Activated CD4-positive, alpha-beta memory T cell treated with anti-CD3 and anti-CD28 coated beads for 36 hours (primary cell): ENCODE results near the gene HIVEP2. TPM values are rescaled to one million over a fixed set of nuclear protein-coding genes. Genes with fewer than 3 reads are reported as not detected.

ENCODE experiments used
- CTCF ChIA-PET: fragments of 350-600 bp; sonication (Branson Sonifier 250); formaldehyde crosslinking; loops from one replicate; lab custom pipeline; 2021; ENCODE audit warnings: antibody characterized with exemption, inconsistent platforms; lab: Charles Lee
- POLR2A ChIA-PET: fragments of 350-600 bp; sonication (Branson Sonifier 250); formaldehyde crosslinking; loops from one replicate; lab custom pipeline; 2021; ENCODE audit warnings: antibody characterized with exemption; lab: Charles Lee
- DNase-seq: peaks from one replicate; pipeline ENCODE4 v3.0.0-alpha.2; 2020
- H3K27ac Mint-ChIP-seq: one replicate; pipeline ENCODE4 v1.8.0; 2021; ENCODE audit warnings: mixed read lengths
- H3K27me3 Mint-ChIP-seq: one replicate; pipeline ENCODE4 v1.8.0; 2021; ENCODE audit warnings: mixed read lengths
- H3K36me3 Mint-ChIP-seq: one replicate; pipeline ENCODE4 v1.8.0; 2021; ENCODE audit warnings: mixed read lengths
- H3K4me1 Mint-ChIP-seq: one replicate; pipeline ENCODE4 v1.8.0; 2021; ENCODE audit warnings: low read depth, mixed read lengths
- H3K4me3 Mint-ChIP-seq: one replicate; pipeline ENCODE4 v1.8.0; 2021; ENCODE audit warnings: mild to moderate bottlenecking, mixed read lengths
- H3K9me3 Mint-ChIP-seq: one replicate; pipeline ENCODE4 v1.8.0; 2021; ENCODE audit warnings: mixed read lengths
- intact Hi-C: fragments of 100-400 bp; cut with micrococcal nuclease; formaldehyde crosslinking; loops from one replicate; pipeline ENCODE4 v1.15.1; 2023
- total RNA-seq, 2 experiments: library from RNA; stranded (reverse); gene quantifications; one replicate each; pipeline ENCODE4 v1.2.3, GENCODE V29; 2021

Gene HIVEP2
- total RNA-seq, 2 experiments from 2014 or later = 24.3 to 25.1 TPM

DNA sequence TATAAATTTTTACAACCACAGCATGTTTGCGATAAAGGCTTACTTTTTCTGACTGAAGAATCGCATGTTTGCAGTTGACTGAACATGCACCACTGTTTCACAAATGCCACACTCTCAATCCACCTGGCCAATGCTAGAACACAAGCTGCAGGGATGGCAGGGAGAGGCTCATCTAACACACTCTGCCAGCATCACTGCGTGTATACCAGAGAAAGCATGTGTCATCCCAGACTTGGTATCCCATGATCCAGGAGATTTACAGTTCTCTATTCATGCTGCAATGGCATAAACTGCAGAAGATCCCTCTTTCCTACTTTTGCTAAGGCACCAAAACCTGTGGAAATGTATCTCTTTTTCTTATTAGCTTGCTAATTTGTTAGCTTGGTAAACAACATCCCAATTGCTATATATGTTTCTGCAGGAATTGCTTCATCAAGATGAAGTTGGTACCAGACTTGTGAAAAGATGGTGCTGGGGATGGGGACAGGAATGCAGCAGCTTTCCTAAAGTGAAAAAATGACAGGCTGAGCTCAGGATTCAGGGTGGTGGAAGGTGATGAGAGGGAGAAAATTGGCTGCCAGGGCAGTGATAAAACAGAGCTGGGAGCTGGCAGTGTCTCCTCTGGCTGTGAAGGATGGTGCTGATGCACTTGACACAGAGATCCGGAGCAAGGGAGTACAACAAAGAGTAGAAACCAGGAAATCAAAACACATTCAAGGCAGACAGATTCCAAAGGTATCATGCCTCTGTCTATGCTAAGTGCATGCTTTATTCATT, 186.9 kb downstream of the HIVEP2 start:
- Mint-ChIP-seq H3K36me3 (peaks cover 67% of the 10 kb centered on the region), H3K27me3 (no peaks in the 10 kb centered on the region), H3K9me3 (no peaks in the 10 kb centered on the region), H3K4me3 (no peak overlapping the region), H3K4me1 (peaks cover 37% of the 10 kb centered on the region), H3K27ac (peak overlapping the region; percentile 14)
- ChIA-PET CTCF (no interaction called here), POLR2A (no interaction called here)
- DNase-seq = no peak
- intact Hi-C loops = no loop called here

DNA sequence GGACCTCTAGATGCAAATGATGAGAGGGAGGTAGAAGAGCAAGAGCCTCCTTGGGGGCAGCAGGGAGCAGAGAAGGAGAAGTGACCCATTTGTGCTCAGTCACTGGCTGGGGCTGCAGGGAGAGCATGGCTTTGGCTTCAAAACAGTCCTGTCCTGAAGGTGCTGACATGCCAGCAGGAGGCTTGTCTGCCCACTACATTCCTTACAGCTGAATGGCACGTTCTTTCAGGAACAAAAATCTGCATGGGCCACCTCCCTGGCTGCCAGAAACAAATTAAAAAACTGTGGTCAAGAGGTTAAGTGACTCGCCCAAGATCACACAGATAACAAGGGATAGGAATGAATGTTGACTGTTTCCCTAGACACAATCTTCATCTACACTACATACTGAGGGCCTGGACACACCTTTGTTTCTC, 188.8 kb downstream of the HIVEP2 start:
- Mint-ChIP-seq H3K4me3 (no peak overlapping the region), H3K4me1 (peaks cover 26% of the 10 kb centered on the region), H3K27ac (peak overlapping the region; percentile 11), H3K9me3 (no peaks in the 10 kb centered on the region), H3K36me3 (peaks cover 58% of the 10 kb centered on the region), H3K27me3 (no peaks in the 10 kb centered on the region)
- CTCF ChIA-PET = interaction anchor here (1.5 kb wide), 1 partner anchor 64 kb away, joined by 3 read pairs; no protein-coding TSS in a partner anchor
- DNase-seq = no peak
- POLR2A ChIA-PET = interaction anchor here (0.6 kb wide), 1 partner anchor 63 kb away, joined by 3 read pairs; no protein-coding TSS in a partner anchor
- intact Hi-C loops = no loop called here

DNA sequence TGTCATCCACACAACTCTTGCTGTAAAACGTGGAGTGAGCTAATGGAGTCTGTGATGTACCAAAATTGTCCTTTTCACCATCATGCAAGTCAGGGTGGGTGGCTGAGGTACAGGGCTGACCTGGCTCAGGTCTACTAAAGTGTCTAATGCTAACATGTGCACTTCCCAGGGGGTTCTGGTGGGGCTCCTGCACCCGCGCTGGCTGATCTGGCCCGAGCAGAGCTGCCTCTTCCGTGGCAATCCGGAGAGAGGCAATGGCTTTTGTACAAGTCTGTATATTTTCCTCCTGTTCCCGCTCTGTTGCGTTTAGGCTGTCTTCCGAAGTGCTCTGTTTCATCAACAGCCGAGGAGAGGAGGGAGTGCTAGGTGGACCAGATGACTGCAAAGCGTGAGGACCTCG, 191.8 kb downstream of the HIVEP2 start:
- peaks cover 32% of the 10 kb centered on the region for H3K36me3 Mint-ChIP-seq

DNA sequence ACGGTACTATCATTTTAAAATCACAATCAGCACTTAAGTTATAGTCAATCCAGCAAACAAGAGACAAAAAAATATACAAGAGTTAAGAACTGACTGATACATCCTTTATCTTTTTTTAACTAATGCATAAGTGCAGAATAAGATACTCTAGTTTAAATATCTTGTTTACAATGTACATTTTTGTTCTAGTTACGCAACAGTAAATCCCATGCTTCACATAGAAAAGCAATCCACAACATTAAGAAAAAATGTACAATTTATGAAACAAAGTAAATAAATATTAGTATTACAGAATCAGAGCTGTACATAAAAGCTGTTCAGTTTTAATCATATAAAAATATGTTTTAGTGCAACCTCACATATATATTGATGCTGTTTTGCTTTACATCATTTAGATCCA, 192.6 kb downstream of the HIVEP2 start:
- intact Hi-C loops = no loop called here
- H3K27me3 Mint-ChIP-seq = no peaks in the 10 kb centered on the region
- H3K4me3 Mint-ChIP-seq = no peak overlapping the region
- peaks cover 18% of the 10 kb centered on the region for H3K4me1 Mint-ChIP-seq
- CTCF ChIA-PET = interaction anchor here (1.0 kb wide), 1 partner anchor 278 kb away, joined by 4 read pairs; no protein-coding TSS in a partner anchor
- peaks cover 24% of the 10 kb centered on the region for H3K36me3 Mint-ChIP-seq
- H3K9me3 Mint-ChIP-seq = no peaks in the 10 kb centered on the region
- H3K27ac Mint-ChIP-seq = no peak overlapping the region
- no peak for DNase-seq
- POLR2A ChIA-PET = interaction anchor here (0.6 kb wide), 1 partner anchor 9 kb away, joined by 3 read pairs; no protein-coding TSS in a partner anchor

More for the DNA sequence above, 191.8 kb downstream of the HIVEP2 start:
- no peak for DNase-seq
- no peaks in the 10 kb centered on the region for H3K9me3 Mint-ChIP-seq
- H3K4me1 Mint-ChIP-seq = peaks cover 24% of the 10 kb centered on the region
- POLR2A ChIA-PET = no interaction called here
- no peak overlapping the region for H3K4me3 Mint-ChIP-seq
- no peak overlapping the region for H3K27ac Mint-ChIP-seq
- CTCF ChIA-PET = no interaction called here
- intact Hi-C loops = no loop called here
- H3K27me3 Mint-ChIP-seq = no peaks in the 10 kb centered on the region

DNA sequence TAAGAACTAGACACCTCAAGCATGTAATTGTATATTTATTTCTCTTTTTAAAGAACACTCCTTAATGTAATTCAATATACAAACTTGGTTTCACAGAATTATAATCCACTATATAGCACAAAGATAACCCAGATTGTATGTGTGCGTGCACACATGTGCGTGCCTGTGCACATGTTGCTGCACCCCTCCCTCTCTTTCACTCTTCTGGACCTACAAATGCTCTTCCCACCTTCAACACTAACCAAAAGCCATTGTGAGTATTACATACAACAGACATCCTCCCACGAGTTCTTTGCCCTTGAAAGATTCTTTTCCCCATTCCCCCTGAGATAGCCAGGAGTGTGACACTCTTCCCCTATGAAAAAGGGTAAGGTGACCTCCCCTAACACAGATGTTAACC, 193.5 kb downstream of the HIVEP2 start:
- Mint-ChIP-seq H3K4me1 (peaks cover 15% of the 10 kb centered on the region), H3K27me3 (no peaks in the 10 kb centered on the region), H3K36me3 (peaks cover 18% of the 10 kb centered on the region), H3K27ac (no peak overlapping the region), H3K4me3 (no peak overlapping the region), H3K9me3 (no peaks in the 10 kb centered on the region)
- POLR2A ChIA-PET = interaction anchor here (1.0 kb wide), 1 partner anchor 10 kb away, joined by 3 read pairs; no protein-coding TSS in a partner anchor
- CTCF ChIA-PET = interaction anchor here (1.0 kb wide), 1 partner anchor 277 kb away, joined by 4 read pairs; no protein-coding TSS in a partner anchor
- DNase-seq = no peak
- intact Hi-C loops = no loop called here

DNA sequence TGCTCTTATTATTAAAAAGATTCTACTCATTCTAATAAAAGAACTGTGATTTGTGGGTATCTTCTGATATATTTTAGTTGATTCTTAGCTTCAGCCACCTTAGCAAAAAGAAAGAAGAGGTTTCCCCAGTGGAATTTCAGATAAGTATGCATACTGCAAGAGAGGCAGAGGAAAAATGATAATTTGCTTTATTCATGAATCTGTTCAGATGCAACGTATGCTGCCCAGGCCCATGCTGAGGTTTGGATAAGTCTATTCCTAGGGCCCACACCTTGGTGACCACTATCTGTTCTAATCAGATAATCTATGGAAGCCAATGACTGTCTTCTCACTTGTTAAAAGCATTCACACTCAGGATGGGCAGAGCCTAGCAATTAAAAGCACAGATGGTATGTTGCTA, 194.0 kb downstream of the HIVEP2 start:
- POLR2A ChIA-PET = interaction anchor here (1.0 kb wide), 1 partner anchor 10 kb away, joined by 3 read pairs; no protein-coding TSS in a partner anchor
- no peak overlapping the region for H3K27ac Mint-ChIP-seq
- DNase-seq = no peak

DNA sequence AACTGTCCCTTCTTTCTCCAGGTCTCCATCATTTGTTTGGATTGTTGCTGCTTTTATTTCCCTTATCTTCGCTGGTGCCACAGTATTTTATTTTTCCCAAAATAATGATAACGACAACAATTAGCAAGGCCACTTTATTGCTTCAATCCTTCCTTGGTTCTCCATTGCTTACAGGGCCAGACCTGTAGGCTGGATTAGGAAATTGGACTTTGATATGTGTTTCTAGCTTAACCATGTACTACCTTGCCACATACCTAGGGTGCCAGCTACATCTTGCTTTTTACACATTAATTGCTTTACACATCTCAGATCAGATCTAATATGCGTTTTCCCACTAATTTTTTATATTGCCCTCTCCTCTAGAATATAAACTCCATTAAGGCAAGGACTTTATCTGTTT, 195.4 kb downstream of the HIVEP2 start:
- Mint-ChIP-seq H3K27me3 (no peaks in the 10 kb centered on the region), H3K4me1 (peaks cover 8% of the 10 kb centered on the region), H3K27ac (no peak overlapping the region), H3K36me3 (peaks cover 11% of the 10 kb centered on the region), H3K9me3 (no peaks in the 10 kb centered on the region), H3K4me3 (no peak overlapping the region)
- no peak for DNase-seq
- POLR2A ChIA-PET = no interaction called here
- CTCF ChIA-PET = interaction anchor here (0.9 to 1.2 kb wide), 2 partner anchors 57 to 278 kb away, joined by 3 to 4 read pairs; no protein-coding TSS in a partner anchor
- intact Hi-C loops = no loop called here

More for the DNA sequence above, 194.0 kb downstream of the HIVEP2 start:
- Mint-ChIP-seq H3K9me3 (no peaks in the 10 kb centered on the region), H3K4me3 (no peak overlapping the region), H3K36me3 (peaks cover 18% of the 10 kb centered on the region), H3K4me1 (peaks cover 12% of the 10 kb centered on the region), H3K27me3 (no peaks in the 10 kb centered on the region)
- CTCF ChIA-PET = no interaction called here
- intact Hi-C loops = no loop called here

DNA sequence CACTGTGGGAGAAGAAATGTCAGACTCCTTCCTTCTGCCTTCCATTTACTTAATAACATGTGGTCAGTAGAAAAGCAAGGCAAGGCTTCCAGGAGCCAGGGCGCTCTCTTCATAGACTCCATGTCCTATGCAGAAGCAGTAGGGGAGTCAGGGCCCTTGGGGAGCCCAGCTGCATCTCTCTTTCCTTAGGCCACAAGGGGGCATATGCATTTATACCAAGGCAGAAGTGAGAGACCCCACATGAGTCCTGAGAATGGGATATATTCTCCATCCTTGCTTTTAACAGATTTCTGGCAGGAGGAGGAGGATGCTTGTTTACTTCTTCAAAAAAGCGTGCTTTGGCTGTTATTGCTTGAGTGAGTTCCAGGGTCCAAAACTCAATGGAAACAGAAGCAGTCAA, 198.5 kb downstream of the HIVEP2 start:
- H3K27me3 Mint-ChIP-seq = no peaks in the 10 kb centered on the region
- CTCF ChIA-PET = interaction anchor here (1.1 to 1.7 kb wide), 5 partner anchors 28 to 294 kb away, joined by 3 to 13 read pairs (median 4); no protein-coding TSS in a partner anchor
- H3K9me3 Mint-ChIP-seq = no peaks in the 10 kb centered on the region
- intact Hi-C loops = loop anchor here (1.0 kb wide), 1 partner anchor 281 kb away; no protein-coding TSS in a partner anchor
- DNase-seq = peak; percentile 23
- peaks cover 8% of the 10 kb centered on the region for H3K4me1 Mint-ChIP-seq
- POLR2A ChIA-PET = no interaction called here
- no peak overlapping the region for H3K27ac Mint-ChIP-seq
- no peaks in the 10 kb centered on the region for H3K36me3 Mint-ChIP-seq
- no peak overlapping the region for H3K4me3 Mint-ChIP-seq

DNA sequence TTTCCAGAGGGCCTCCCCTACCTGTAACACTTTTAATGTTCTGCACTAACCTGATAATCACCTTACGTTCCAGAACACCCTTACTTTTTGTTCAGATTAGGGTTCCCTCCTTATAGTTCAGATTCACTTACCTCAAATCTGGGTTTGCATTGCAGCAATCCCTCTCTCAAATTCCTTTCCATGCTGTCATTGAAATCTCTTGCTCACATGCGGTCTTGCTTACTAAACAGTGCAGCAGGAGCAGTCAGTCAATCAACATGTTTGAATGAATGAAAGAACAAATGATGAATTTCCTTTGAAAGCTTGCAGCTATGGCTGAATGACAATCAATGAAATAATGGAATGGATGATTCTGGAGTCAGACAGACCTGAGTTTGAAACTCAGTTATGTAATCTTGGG, 200.1 kb downstream of the HIVEP2 start:
- H3K9me3 Mint-ChIP-seq = no peaks in the 10 kb centered on the region
- H3K4me1 Mint-ChIP-seq = peaks cover 8% of the 10 kb centered on the region
- H3K4me3 Mint-ChIP-seq = no peak overlapping the region
- intact Hi-C loops = no loop called here
- no peak overlapping the region for H3K27ac Mint-ChIP-seq
- ChIA-PET CTCF (no interaction called here), POLR2A (no interaction called here)
- no peaks in the 10 kb centered on the region for H3K27me3 Mint-ChIP-seq
- H3K36me3 Mint-ChIP-seq = no peaks in the 10 kb centered on the region
- no peak for DNase-seq

DNA sequence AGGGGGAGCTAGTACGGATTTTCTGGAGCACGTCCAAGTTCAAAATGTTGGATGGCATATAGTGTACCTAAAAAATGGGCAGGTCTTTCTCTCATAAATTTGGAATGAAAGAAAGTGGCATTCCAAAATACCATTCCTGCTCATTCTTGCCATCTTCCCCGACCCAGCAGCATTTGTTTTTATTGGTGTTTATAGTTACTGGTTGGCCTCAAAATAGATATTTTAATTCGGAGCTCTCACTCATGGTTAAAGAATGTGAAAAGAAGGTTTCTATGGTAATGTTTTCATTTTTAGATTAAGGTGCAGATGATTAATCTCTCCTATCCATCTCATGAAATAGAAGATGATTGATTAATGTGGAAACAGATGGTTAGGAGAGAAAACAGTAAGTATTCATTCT, 204.5 kb downstream of the HIVEP2 start:
- ChIA-PET CTCF (no interaction called here), POLR2A (no interaction called here)
- no peaks in the 10 kb centered on the region for H3K27me3 Mint-ChIP-seq
- no peaks in the 10 kb centered on the region for H3K9me3 Mint-ChIP-seq
- no peak for DNase-seq
- H3K4me1 Mint-ChIP-seq = no peaks in the 10 kb centered on the region
- intact Hi-C loops = no loop called here
- H3K36me3 Mint-ChIP-seq = no peaks in the 10 kb centered on the region
- H3K4me3 Mint-ChIP-seq = no peak overlapping the region
- H3K27ac Mint-ChIP-seq = no peak overlapping the region

DNA sequence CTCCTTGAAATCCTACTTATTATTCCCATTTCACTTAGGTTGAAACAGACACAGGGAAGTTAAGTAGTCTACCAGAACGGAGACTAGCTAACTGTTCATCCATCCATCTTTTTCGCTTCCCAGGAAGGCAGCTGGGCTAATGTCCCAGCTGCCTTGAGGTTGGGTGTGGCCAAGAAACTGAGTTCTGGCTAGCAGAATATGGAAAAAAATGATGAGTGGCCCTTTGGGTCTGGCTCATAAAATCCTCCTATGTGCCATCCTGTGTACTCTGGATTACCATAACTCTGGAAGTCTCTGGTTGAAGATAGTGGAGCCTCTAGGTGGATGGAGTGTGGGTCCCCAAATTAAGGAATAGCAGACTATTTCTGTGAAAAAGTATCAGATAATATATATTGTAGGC, 206.2 kb downstream of the HIVEP2 start:
- Mint-ChIP-seq H3K27me3 (no peaks in the 10 kb centered on the region), H3K4me3 (no peak overlapping the region), H3K27ac (no peak overlapping the region), H3K9me3 (no peaks in the 10 kb centered on the region), H3K36me3 (no peaks in the 10 kb centered on the region), H3K4me1 (no peaks in the 10 kb centered on the region)
- no peak for DNase-seq
- intact Hi-C loops = no loop called here
- ChIA-PET CTCF (no interaction called here), POLR2A (no interaction called here)

DNA sequence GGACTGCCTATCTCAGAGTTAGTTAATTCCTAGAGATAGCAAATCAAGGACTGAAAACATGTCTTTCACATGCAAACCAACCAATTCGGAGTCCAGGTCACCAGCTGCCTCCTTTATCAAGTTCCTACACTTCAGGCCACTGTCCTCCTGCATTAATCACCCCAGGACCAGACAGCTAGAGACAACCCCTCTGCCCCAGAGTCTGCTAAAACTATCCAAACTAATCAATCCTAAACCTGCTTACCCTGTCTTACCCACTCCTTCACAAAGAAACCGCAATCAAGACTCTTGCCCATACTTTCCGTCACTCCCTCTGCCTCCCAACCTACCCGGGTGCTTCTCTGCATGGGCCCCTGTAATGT, 207.0 kb downstream of the HIVEP2 start:
- ChIA-PET POLR2A (no interaction called here), CTCF (no interaction called here)
- no peaks in the 10 kb centered on the region for H3K27me3 Mint-ChIP-seq
- no peak for DNase-seq
- peaks cover under 1% of the 10 kb centered on the region for H3K4me1 Mint-ChIP-seq
- H3K4me3 Mint-ChIP-seq = no peak overlapping the region
- no peaks in the 10 kb centered on the region for H3K36me3 Mint-ChIP-seq
- intact Hi-C loops = no loop called here
- H3K27ac Mint-ChIP-seq = no peak overlapping the region
- H3K9me3 Mint-ChIP-seq = no peaks in the 10 kb centered on the region
